GM21381 (cell line): ENCODE measurements around the gene IGFL4.

Experiments
- ATAC-seq: cut with Tn5 transposase; IDR thresholded peaks from one replicate; pipeline ENCODE4 v1.9.1; 2021; ENCODE audit warnings: mild to moderate bottlenecking, moderate library complexity; ENCODE audit not compliant: unreplicated experiment

The IGFL4 gene

GRCh38 chr19:46065486-46066071 lies 24.8 kb upstream of the IGFL4 start:
- ATAC-seq, result no peak

- ATAC-seq, result no peak
Measured at GRCh38 chr19:46063201-46063600, 22.4 kb upstream of the IGFL4 start.

- no peak for ATAC-seq
Measured at GRCh38 chr19:46060012-46060411, 19.2 kb upstream of the IGFL4 start.

- no peak for ATAC-seq
Measured at GRCh38 chr19:46058778-46059177, 18.0 kb upstream of the IGFL4 start.

GRCh38 chr19:46056536-46056935 lies 15.7 kb upstream of the IGFL4 start:
- ATAC-seq, result no peak

GRCh38 chr19:46052896-46053295 lies 12.1 kb upstream of the IGFL4 start:
- no peak for ATAC-seq

- ATAC-seq, result no peak
Measured at GRCh38 chr19:46049597-46049996, 8.8 kb upstream of the IGFL4 start.

- no peak for ATAC-seq
Measured at GRCh38 chr19:46043519-46043918, 2.7 kb upstream of the IGFL4 start.

GRCh38 chr19:46042252-46042883 lies 1.6 kb upstream of the IGFL4 start:
- ATAC-seq, result no peak

GRCh38 chr19:46040125-46040524 lies 677 bp downstream of the IGFL4 start:
- no peak for ATAC-seq

- no peak for ATAC-seq
Measured at GRCh38 chr19:46036744-46037128, 4.1 kb downstream of the IGFL4 start.

- no peak for ATAC-seq
Measured at GRCh38 chr19:46035986-46036743, 4.6 kb downstream of the IGFL4 start.

GRCh38 chr19:46035546-46035945 lies 5.3 kb downstream of the IGFL4 start:
- ATAC-seq, result no peak

GRCh38 chr19:46033401-46033800 lies 7.4 kb downstream of the IGFL4 start:
- no peak for ATAC-seq

- ATAC-seq, result no peak
Measured at GRCh38 chr19:46032597-46033025, 8.2 kb downstream of the IGFL4 start.

- ATAC-seq, result no peak
Measured at GRCh38 chr19:46031781-46032596, 8.8 kb downstream of the IGFL4 start.

- ATAC-seq, result no peak
Measured at GRCh38 chr19:46030812-46031550, 9.8 kb downstream of the IGFL4 start.

- no peak for ATAC-seq
Measured at GRCh38 chr19:46025835-46026234, 15.0 kb downstream of the IGFL4 start.

GRCh38 chr19:46023311-46023779 lies 17.5 kb downstream of the IGFL4 start:
- no peak for ATAC-seq
